H1 (cell line): Measurements from ENCODE around the gene GPRC5D.

Source experiments
- CBX5 ChIP-seq: fragments of 300-800, 300-1000 bp; sonication (generic); IDR thresholded peaks from 2 replicates; pipeline ENCODE4 v1.7.1; 2016; ENCODE audit warnings: antibody characterized with exemption, low read length, low read depth
- CEBPB ChIP-seq: IDR thresholded peaks from 2 replicates; pipeline ENCODE4 v1.6.1; 2012; ENCODE audit warnings: low read depth, low read length
- CTCF ChIP-seq, 3 experiments: IDR thresholded peaks; 1 replicate in 2 of 3; 2 replicates in 1 of 3; pipeline versions ENCODE4 v1.5.1 to v1.6.1; 2011; ENCODE audit warnings: low read length in 3 of 3, mild to moderate bottlenecking in 3 of 3, inconsistent platforms in 2 of 3, low read depth in 1 of 3, moderate library complexity in 1 of 3; ENCODE audit not compliant: insufficient read depth in 1 of 3; ENCODE audit errors: control extremely low read depth in 1 of 3
- EP300 ChIP-seq, 2 experiments: IDR thresholded peaks; 1 replicate in 1 of 2; 2 replicates in 1 of 2; pipeline ENCODE4 v1.6.1; 2011 to 2012; ENCODE audit warnings: low read depth in 2 of 2, low read length in 2 of 2, mild to moderate bottlenecking in 2 of 2, borderline replicate concordance in 1 of 2, inconsistent platforms in 1 of 2, moderate library complexity in 1 of 2
- JUND ChIP-seq: IDR thresholded peaks from 2 replicates; pipeline ENCODE4 v1.6.1; 2011; ENCODE audit warnings: mild to moderate bottlenecking, improper control_type of control experiment, low read length
- MAX ChIP-seq: IDR thresholded peaks from 2 replicates; pipeline ENCODE4 v1.6.1; 2012; ENCODE audit warnings: inconsistent platforms
- POLR2AphosphoS5 ChIP-seq: IDR thresholded peaks from 2 replicates; pipeline ENCODE4 v1.6.1; 2011; ENCODE audit warnings: low read depth, low read length
- RFX5 ChIP-seq: IDR thresholded peaks from 2 replicates; pipeline ENCODE4 v1.6.1; 2011; ENCODE audit warnings: low read depth, low read length, improper control_type of control experiment, borderline replicate concordance
- SAP30 ChIP-seq: fragments of 300-600 bp; sonication (generic); IDR thresholded peaks from 2 replicates; pipeline ENCODE4 v1.7.1; 2012; ENCODE audit warnings: low read length, moderate library complexity, mild to moderate bottlenecking, inconsistent platforms; ENCODE audit not compliant: insufficient read depth, insufficient replicate concordance
- YY1 ChIP-seq: IDR thresholded peaks from 2 replicates; pipeline ENCODE4 v1.6.1; 2011; ENCODE audit warnings: low read depth, mild to moderate bottlenecking, low read length

DNA sequence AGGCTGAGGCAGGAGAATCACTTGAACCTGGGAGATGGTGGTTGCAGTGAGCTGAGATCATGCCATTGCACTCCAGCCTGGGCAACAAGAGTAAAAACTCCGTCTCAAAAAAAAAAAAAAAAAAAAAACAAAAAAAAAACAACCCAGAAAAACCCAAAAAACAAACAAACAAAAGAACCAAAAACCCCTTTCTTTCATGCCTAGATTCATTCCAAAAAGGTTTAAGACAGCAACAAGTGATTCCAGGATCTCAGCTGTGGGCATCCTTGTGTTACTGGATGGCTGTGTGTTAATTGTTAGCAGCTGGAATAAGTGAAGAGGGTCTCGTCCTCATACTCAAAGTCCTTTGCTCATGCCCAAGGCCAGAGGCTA, 51.2 kb downstream of the GPRC5D start:
- TF ChIP-seq CEBPB (no peak), JUND (no peak), MAX (no peak), SAP30 (no peak), CTCF (IDR thresholded peaks at IDR 0.05; ENCODE audit: control extremely low read depth in 1 of 3, insufficient read depth in 1 of 3, low read depth in 1 of 3, low read length in 3 of 3) (no peak), YY1 (no peak), POLR2AphosphoS5 (no peak), EP300 (IDR thresholded peaks at IDR 0.05; ENCODE audit: borderline replicate concordance in 1 of 2, low read depth in 2 of 2, low read length in 2 of 2) (no peak), CBX5 (no peak), RFX5 (no peak)
